Testis (tissue), 3 donors: ENCODE measurements around the gene CEACAM3. TPM values are rescaled to one million over a fixed set of nuclear protein-coding genes. Genes with fewer than 3 reads are reported as not detected.

Source experiments
- DNase-seq: peaks from one replicate; pipeline ENCODE4 v3.0.0-alpha.2; 2019
- H3K27ac ChIP-seq, 2 donors: fragments of 200-600 bp; sonication (generic); one replicate each; pipeline ENCODE4 v1.5.1; 2019
- H3K27me3 ChIP-seq: fragments of 200-600 bp; sonication (generic); one replicate; pipeline ENCODE4 v1.5.1; 2019
- H3K36me3 ChIP-seq: fragments of 200-600 bp; sonication (generic); one replicate; pipeline ENCODE4 v1.5.1; 2017; ENCODE audit warnings: low read depth; ENCODE audit errors: missing control alignments
- H3K4me1 ChIP-seq: fragments of 200-600 bp; sonication (generic); one replicate; pipeline ENCODE4 v1.5.1; 2019
- H3K4me3 ChIP-seq, 2 donors: fragments of 200-600 bp; sonication (generic); one replicate each; pipeline ENCODE4 v1.5.1; 2017 to 2019
- H3K9me3 ChIP-seq: fragments of 200-600 bp; sonication (generic); one replicate; pipeline ENCODE4 v1.5.1; 2017
- POLR2A ChIP-seq: fragments of 450-650 bp; IDR thresholded peaks from one replicate; pipeline ENCODE4 v1.6.1; 2017; ENCODE audit warnings: antibody characterized with exemption, mild to moderate bottlenecking, moderate library complexity
- WGBS, 2 donors: methylation state at CpG; one replicate each; pipeline ENCODE4 v1.1.5; 2018; 5-methylcytosine and 5-hydroxymethylcytosine counted together
- intact Hi-C: fragments of 100-400 bp; cut with DNase I; formaldehyde crosslinking; loops from one replicate; pipeline ENCODE4 v1.15.1; 2023; ENCODE audit warnings: low total_unique reads
- polyA plus RNA-seq: library from polyadenylated mRNA; stranded (reverse); fragments of 350-450 nt; fragmentation: Illumina TruSeq; extraction: RNeasy Lipid Tissue Mini Kit (QIAGEN cat#74804); gene quantifications from one replicate; pipeline ENCODE4 v1.2.3, GENCODE V29; 2014; ENCODE audit warnings: low read depth, low replicate concordance; ENCODE audit not compliant: insufficient read depth
- total RNA-seq, 2 donors: library from RNA; depleted of rRNA; stranded (reverse); fragments of >200 nt; gene quantifications; one replicate each; pipeline ENCODE4 v1.2.3, GENCODE V29; 2016
- TF ChIP-seq, protein P1 (sequence below), 3 experiments: fragments of 450-650 bp in 2 of 3; fragments of 200-600 bp in 1 of 3; sonication (generic) in 1 of 3; IDR thresholded peaks; one replicate each; pipeline ENCODE4 v1.5.1; 2016 to 2019; ENCODE audit warnings: antibody characterized with exemption in 3 of 3, mild to moderate bottlenecking in 2 of 3, moderate library complexity in 1 of 3

CEACAM3 gene
- total and polyA plus RNA-seq, 3 donors from 2014 or later: not detected

DNA sequence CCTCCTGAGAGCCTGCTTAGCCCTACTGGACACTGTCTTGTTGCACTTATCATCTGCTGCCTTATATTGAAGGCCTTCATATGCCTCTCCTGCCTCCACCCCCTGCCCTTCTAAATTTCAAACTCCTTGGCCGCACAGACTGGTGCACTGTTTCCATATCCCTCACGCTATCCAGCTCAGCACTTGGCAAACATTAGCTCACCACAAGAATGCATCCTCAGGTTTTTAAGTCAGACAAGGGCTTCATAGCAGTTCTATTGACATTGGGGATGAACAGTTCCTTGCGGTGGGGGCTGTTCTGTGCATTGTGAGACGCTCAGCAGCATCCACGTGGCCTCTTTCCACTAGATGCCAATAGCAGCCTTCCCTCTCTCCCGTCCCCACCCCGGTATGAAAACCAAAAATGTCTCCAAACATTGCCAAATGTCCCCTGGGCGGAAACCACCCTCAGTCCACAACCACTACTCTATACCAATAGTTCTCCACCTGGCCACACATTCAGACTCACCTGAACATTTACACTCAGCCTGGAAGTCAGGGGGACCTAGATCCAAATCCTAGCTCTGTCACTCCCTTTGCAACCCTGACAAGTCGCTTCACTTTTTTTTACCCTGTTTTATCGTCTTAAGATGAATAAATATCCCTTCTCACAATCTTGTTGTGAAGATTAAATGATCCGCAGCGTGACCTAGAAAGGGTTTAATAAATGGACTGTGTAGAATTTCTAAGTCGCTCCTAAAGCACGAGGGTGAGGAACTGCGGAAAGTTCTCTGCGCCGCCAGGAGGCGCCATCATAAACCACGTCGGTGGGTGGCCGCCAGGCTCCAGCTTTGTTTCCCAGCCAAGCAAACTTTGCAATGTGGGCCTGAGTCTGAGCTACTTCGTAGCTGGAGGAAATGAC, 3.6 kb upstream of the CEACAM3 start:
- H3K4me3 ChIP-seq: no peak overlapping the region
- no peaks in the 10 kb centered on the region for H3K4me1 ChIP-seq
- no peaks in the 10 kb centered on the region for H3K36me3 ChIP-seq
- H3K27me3 ChIP-seq: no peaks in the 10 kb centered on the region
- H3K9me3 ChIP-seq: no peaks in the 10 kb centered on the region
- TF ChIP-seq, protein P1, sequence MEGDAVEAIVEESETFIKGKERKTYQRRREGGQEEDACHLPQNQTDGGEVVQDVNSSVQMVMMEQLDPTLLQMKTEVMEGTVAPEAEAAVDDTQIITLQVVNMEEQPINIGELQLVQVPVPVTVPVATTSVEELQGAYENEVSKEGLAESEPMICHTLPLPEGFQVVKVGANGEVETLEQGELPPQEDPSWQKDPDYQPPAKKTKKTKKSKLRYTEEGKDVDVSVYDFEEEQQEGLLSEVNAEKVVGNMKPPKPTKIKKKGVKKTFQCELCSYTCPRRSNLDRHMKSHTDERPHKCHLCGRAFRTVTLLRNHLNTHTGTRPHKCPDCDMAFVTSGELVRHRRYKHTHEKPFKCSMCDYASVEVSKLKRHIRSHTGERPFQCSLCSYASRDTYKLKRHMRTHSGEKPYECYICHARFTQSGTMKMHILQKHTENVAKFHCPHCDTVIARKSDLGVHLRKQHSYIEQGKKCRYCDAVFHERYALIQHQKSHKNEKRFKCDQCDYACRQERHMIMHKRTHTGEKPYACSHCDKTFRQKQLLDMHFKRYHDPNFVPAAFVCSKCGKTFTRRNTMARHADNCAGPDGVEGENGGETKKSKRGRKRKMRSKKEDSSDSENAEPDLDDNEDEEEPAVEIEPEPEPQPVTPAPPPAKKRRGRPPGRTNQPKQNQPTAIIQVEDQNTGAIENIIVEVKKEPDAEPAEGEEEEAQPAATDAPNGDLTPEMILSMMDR (IDR thresholded peaks at IDR 0.05): peak in 2 of 3 experiments; percentile 26 to 69
- no peak for TF ChIP-seq POLR2A
- 22 to 24% methylated on average over 22 of the region's 22 CpGs for WGBS, 2 donors
- H3K27ac ChIP-seq: no peak overlapping the region
- DNase-seq: peak; percentile 72
- intact Hi-C loops: no loop called here

- Histone ChIP-seq H3K27ac (no peak overlapping the region), H3K36me3 (no peaks in the 10 kb centered on the region), H3K4me3 (no peak overlapping the region), H3K27me3 (no peaks in the 10 kb centered on the region), H3K9me3 (no peaks in the 10 kb centered on the region), H3K4me1 (no peaks in the 10 kb centered on the region)
- no peak for DNase-seq
- 0 to 9% methylated on average over 1 of the region's 1 CpG for WGBS, 2 donors
- intact Hi-C loops: no loop called here
- TF ChIP-seq, protein P1 (IDR thresholded peaks at IDR 0.05): no peak
- no peak for TF ChIP-seq POLR2A
Observed at GRCh38 chr19:41793414-41793727, 3.0 kb upstream of the CEACAM3 start.

DNA sequence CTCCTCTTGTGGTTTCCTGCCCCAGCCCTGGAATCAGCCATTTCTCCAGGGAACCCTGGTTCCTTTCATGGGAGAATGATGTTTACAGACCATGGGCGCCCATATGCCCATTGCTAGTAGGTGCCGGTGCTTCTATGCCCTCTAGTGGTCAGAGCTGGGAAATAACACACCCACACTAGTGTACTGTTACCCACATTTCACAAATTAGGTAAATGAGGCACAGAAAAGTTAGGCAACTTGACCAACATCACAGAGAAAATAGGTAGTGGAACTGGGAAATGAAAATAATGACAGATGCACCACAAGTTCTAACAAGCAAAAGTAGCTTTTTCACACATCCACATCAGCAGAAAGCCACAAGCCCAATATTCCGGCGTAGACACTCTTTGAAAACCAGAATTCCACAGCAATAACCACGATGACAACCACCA, 1.3 kb upstream of the CEACAM3 start:
- 59 to 60% methylated on average over 5 of the region's 5 CpGs for WGBS, 2 donors
- no peaks in the 10 kb centered on the region for H3K9me3 ChIP-seq
- no peaks in the 10 kb centered on the region for H3K4me1 ChIP-seq
- H3K36me3 ChIP-seq: no peaks in the 10 kb centered on the region
- H3K27me3 ChIP-seq: no peaks in the 10 kb centered on the region
- no peak overlapping the region for H3K27ac ChIP-seq
- peak; percentile 73 for DNase-seq
- intact Hi-C loops: no loop called here
- H3K4me3 ChIP-seq: no peak overlapping the region
- TF ChIP-seq, protein P1 (IDR thresholded peaks at IDR 0.05): peak; percentile 10 to 72 (median 45)
- no peak for TF ChIP-seq POLR2A

GRCh38 chr19:41796901-41797300, 514 bp downstream of the CEACAM3 start:
- no peak for DNase-seq
- WGBS, 2 donors: 87 to 94% methylated on average over 1 of the region's 1 CpG
- Histone ChIP-seq H3K36me3 (no peaks in the 10 kb centered on the region), H3K4me3 (no peak overlapping the region), H3K4me1 (no peaks in the 10 kb centered on the region), H3K9me3 (no peaks in the 10 kb centered on the region), H3K27me3 (no peaks in the 10 kb centered on the region), H3K27ac (no peak overlapping the region)
- TF ChIP-seq, protein P1 (IDR thresholded peaks at IDR 0.05): no peak
- TF ChIP-seq POLR2A: no peak
- intact Hi-C loops: no loop called here
